BE2C (cell line): Measurements from ENCODE around the gene ACOT8.

ENCODE experiments used
- DNase-seq: peaks from one replicate; pipeline ENCODE4 v3.0.0-alpha.2; 2020
- H3K27me3 ChIP-seq: fragments of 250-450 bp; sonication (Bioruptor Pico); 2 replicates; pipeline ENCODE4 v1.5.1; 2020; ENCODE audit warnings: mild to moderate bottlenecking
- H3K36me3 ChIP-seq: fragments of 250-450 bp; sonication (Bioruptor Pico); 2 replicates; pipeline ENCODE4 v1.5.1; 2020; ENCODE audit warnings: mild to moderate bottlenecking
- H3K4me1 ChIP-seq: fragments of 250-450 bp; sonication (Bioruptor Pico); 2 replicates; pipeline ENCODE4 v1.5.1; 2020
- H3K4me3 ChIP-seq: 2 replicates; pipeline ENCODE4 v1.5.1; 2011; ENCODE audit warnings: low read depth, low read length
- H3K9me3 ChIP-seq: fragments of 250-450 bp; sonication (Bioruptor Pico); 2 replicates; pipeline ENCODE4 v1.5.1; 2020
- TF ChIP-seq, protein P1 (sequence below): IDR thresholded peaks from 2 replicates; pipeline ENCODE4 v1.5.1; 2012; ENCODE audit warnings: mild to moderate bottlenecking, low read depth, low read length

The ACOT8 gene

DNA sequence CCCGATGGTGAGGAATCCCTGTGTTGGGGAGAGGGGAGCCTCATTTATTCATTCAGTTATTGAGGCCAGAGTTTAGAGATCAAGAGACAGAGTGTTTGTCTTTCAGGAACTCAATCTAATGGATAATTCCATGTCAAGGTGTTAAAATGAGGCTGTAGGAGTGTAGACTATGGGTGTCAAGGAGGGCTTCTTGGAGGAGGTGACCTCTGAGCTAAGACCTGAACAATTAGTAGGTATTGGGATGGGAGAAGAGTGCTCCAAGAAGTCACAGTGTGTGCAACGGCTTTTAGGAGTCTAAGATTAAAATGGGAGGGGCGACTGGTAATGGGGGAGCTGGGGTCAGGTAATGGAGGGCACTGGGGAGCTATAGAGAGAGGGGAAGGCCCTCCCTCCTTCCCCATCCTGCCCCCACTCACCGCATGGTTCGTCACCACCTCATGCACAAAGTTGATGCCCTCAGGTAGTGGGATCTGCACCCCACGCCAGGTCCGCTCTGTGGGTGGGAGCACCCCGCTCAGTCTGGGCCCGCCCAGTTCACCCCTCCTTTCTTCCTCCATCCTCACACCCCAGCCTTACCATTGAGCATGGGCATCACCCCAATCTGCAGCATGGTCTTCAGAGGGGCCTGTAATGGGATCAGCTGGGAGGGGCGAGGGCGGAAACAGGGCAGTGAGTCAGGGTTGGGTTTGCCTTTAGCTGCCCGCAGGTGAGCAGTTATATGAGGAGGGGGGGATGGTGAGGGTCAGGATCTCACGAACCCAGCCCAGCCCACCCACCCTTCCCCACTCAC lies 42.0 kb upstream of the ACOT8 start:
- Histone ChIP-seq H3K4me3 (no peak overlapping the region), H3K36me3 (peaks cover 32% of the 10 kb centered on the region), H3K9me3 (no peaks in the 10 kb centered on the region), H3K4me1 (no peaks in the 10 kb centered on the region), H3K27me3 (no peaks in the 10 kb centered on the region)
- no peak for DNase-seq
- TF ChIP-seq, protein P1, sequence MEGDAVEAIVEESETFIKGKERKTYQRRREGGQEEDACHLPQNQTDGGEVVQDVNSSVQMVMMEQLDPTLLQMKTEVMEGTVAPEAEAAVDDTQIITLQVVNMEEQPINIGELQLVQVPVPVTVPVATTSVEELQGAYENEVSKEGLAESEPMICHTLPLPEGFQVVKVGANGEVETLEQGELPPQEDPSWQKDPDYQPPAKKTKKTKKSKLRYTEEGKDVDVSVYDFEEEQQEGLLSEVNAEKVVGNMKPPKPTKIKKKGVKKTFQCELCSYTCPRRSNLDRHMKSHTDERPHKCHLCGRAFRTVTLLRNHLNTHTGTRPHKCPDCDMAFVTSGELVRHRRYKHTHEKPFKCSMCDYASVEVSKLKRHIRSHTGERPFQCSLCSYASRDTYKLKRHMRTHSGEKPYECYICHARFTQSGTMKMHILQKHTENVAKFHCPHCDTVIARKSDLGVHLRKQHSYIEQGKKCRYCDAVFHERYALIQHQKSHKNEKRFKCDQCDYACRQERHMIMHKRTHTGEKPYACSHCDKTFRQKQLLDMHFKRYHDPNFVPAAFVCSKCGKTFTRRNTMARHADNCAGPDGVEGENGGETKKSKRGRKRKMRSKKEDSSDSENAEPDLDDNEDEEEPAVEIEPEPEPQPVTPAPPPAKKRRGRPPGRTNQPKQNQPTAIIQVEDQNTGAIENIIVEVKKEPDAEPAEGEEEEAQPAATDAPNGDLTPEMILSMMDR: no peak

DNA sequence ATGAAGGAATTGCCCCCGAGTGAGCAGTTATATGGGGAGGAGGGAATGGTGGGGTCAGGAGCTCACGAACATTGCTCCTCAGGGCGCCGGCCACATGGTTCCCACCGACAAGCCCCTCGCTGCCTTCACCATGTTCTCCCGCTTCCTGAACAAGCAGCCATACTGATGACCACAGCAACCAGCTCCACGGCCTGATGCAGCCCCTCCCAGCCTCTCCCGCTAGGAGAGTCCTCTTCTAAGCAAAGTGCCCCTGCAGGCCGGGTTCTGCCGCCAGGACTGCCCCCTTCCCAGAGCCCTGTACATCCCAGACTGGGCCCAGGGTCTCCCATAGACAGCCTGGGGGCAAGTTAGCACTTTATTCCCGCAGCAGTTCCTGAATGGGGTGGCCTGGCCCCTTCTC lies 41.1 kb upstream of the ACOT8 start:
- TF ChIP-seq, protein P1: no peak
- Histone ChIP-seq H3K4me3 (no peak overlapping the region), H3K9me3 (no peaks in the 10 kb centered on the region), H3K4me1 (no peaks in the 10 kb centered on the region), H3K36me3 (peaks cover 28% of the 10 kb centered on the region), H3K27me3 (no peaks in the 10 kb centered on the region)
- no peak for DNase-seq

DNA sequence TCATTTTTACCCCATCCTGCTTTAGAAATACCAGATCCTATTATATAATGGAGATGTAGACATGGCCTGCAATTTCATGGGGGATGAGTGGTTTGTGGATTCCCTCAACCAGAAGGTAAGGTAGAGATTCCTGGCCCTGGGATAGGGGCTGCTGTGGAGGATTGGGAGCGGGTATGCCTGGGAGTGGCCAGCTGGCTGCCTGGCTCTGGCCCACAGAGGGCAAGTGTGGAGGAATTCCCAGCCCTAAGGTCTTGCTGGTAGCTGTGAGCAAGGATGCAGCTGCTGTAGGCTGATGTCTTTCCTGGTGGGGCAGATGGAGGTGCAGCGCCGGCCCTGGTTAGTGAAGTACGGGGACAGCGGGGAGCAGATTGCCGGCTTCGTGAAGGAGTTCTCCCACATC lies 40.5 kb upstream of the ACOT8 start:
- DNase-seq: no peak
- no peaks in the 10 kb centered on the region for H3K27me3 ChIP-seq
- no peak overlapping the region for H3K4me3 ChIP-seq
- no peaks in the 10 kb centered on the region for H3K4me1 ChIP-seq
- TF ChIP-seq, protein P1: no peak
- H3K9me3 ChIP-seq: no peaks in the 10 kb centered on the region
- peaks cover 32% of the 10 kb centered on the region for H3K36me3 ChIP-seq

DNA sequence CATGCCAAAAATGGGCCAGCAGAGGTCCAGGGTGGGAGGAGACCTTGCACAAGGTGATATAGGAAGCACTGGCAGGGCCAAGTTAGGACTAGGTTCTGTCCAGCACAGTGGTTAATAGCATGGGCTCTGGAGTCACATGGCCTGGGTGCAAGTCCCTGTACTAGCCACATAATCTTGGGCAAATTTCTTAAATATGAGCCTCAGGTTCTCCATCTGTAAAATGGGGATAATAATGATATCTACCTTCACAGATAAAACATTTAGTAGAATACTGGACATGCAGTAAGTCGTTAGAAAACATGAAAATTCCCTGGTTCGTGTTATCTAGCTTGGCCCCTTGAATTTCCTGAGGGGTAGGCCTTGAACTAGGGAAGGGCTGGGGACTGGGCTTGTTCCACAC lies 40.1 kb upstream of the ACOT8 start:
- H3K4me3 ChIP-seq: no peak overlapping the region
- peaks cover 35% of the 10 kb centered on the region for H3K36me3 ChIP-seq
- H3K27me3 ChIP-seq: no peaks in the 10 kb centered on the region
- H3K4me1 ChIP-seq: no peaks in the 10 kb centered on the region
- DNase-seq: no peak
- H3K9me3 ChIP-seq: no peaks in the 10 kb centered on the region
- TF ChIP-seq, protein P1: no peak

DNA sequence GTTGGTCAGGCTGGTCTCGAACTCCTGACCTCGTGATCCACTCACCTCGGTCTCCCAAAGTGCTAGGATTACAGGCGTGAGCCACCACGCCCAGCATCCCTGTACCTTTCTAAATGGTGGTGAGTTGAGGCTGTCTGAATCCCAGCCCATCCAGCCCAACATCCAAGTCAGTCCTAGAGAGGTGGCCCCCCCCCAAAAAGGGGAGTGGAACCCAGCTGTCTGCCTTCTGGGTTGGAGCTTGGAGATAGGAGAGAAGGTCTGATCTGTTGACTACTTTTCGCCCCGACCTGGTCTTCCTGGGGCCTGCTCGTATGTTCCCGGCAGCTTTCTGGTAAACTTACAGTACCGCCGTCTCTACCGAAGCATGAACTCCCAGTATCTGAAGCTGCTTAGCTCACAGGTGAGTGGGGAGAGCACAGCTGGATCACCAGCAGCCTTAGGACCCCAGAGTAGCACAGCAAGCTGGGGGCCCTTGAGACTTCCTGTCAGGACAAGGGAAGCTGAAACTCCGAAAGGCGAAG lies 39.5 kb upstream of the ACOT8 start:
- Histone ChIP-seq H3K4me3 (no peak overlapping the region), H3K36me3 (peaks cover 31% of the 10 kb centered on the region), H3K4me1 (no peaks in the 10 kb centered on the region), H3K9me3 (no peaks in the 10 kb centered on the region), H3K27me3 (no peaks in the 10 kb centered on the region)
- TF ChIP-seq, protein P1: no peak
- no peak for DNase-seq

DNA sequence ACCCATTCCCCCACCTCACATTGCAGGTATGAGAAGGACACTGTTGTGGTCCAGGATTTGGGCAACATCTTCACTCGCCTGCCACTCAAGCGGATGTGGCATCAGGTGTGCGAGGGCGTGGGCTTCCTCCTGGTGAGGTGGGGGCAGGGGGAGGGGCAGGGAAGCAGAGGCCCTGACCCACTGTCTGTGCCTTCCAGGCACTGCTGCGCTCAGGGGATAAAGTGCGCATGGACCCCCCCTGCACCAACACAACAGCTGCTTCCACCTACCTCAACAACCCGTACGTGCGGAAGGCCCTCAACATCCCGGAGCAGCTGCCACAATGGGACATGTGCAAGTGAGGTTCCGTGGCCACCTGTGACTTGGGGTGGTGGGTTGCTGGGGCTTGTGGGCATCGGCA lies 37.6 kb upstream of the ACOT8 start:
- TF ChIP-seq, protein P1: no peak
- no peaks in the 10 kb centered on the region for H3K4me1 ChIP-seq
- no peaks in the 10 kb centered on the region for H3K9me3 ChIP-seq
- H3K36me3 ChIP-seq: peaks cover 26% of the 10 kb centered on the region
- no peaks in the 10 kb centered on the region for H3K27me3 ChIP-seq
- H3K4me3 ChIP-seq: no peak overlapping the region
- no peak for DNase-seq
